Stomach (tissue), 9 donors: Measurements from ENCODE around the gene DLG4. TPM values are rescaled to one million over a fixed set of nuclear protein-coding genes. Genes with fewer than 3 reads are reported as not detected.
"Not testable (repeated sequence)": the region's sequence is repeated elsewhere in the genome, so short reads cannot be mapped to it uniquely, and the experiment has no call there.

ENCODE experiments used
- DNase-seq, 2 donors: peaks; one replicate each; pipeline versions ENCODE4 v3.0.0 to v3.0.0-alpha.2; 2013 to 2019
- H3K27ac ChIP-seq, 5 donors: fragments of 200-600 bp in 4 of 5; sonication (generic) in 4 of 5; one replicate each; pipeline ENCODE4 v1.5.1; 2013 to 2019; ENCODE audit warnings: mild to moderate bottlenecking in 1 of 5, moderate library complexity in 1 of 5
- H3K27me3 ChIP-seq, 3 donors: fragments of 200-600 bp; sonication (generic); one replicate each; pipeline ENCODE4 v1.5.1; 2017 to 2019; ENCODE audit warnings: mixed run types in 1 of 3
- H3K36me3 ChIP-seq, 4 donors: fragments of 200-600 bp; sonication (generic); 1 replicate in 3 of 4; 2 replicates in 1 of 4; pipeline ENCODE4 v1.5.1; 2016 to 2019
- H3K4me1 ChIP-seq, 4 donors: fragments of 200-600 bp; sonication (generic); one replicate each; pipeline ENCODE4 v1.5.1; 2016 to 2019
- H3K4me3 ChIP-seq, 4 donors: fragments of 200-600 bp; sonication (generic) in 3 of 4; one replicate each; pipeline ENCODE4 v1.5.1; 2016 to 2019; ENCODE audit warnings: mild to moderate bottlenecking in 1 of 4
- H3K9me3 ChIP-seq, 4 donors: fragments of 200-600 bp; sonication (generic); one replicate each; pipeline ENCODE4 v1.5.1; 2016 to 2019
- CTCF ChIP-seq, 7 experiments: fragments of 450-650 bp in 4 of 7; fragments of 200-600 bp in 3 of 7; sonication (generic) in 3 of 7; IDR thresholded peaks; one replicate each; pipeline ENCODE4 v1.5.1; 2016 to 2019; ENCODE audit warnings: antibody characterized with exemption in 7 of 7, control low read depth in 2 of 7, mild to moderate bottlenecking in 1 of 7
- EP300 ChIP-seq: sonication (generic); formaldehyde crosslinking; IDR thresholded peaks from one replicate; pipeline ENCODE4 v1.6.1; 2017; ENCODE audit warnings: antibody characterized with exemption
- POLR2A ChIP-seq, 4 donors: fragments of 450-650 bp; IDR thresholded peaks; one replicate each; pipeline ENCODE4 v1.6.1; 2016; ENCODE audit warnings: antibody characterized with exemption in 4 of 4, control low read depth in 2 of 4, mild to moderate bottlenecking in 1 of 4, moderate library complexity in 1 of 4
- POLR2AphosphoS5 ChIP-seq, 3 donors: sonication (generic); formaldehyde crosslinking; IDR thresholded peaks; one replicate each; pipeline ENCODE4 v1.6.1; 2016; ENCODE audit warnings: antibody characterized with exemption in 3 of 3
- WGBS, 5 donors: extraction: QIAGEN DNeasy Blood & Tissue Kit in 3 of 5; methylation state at CpG; one replicate each; pipeline versions ENCODE4 v1.1.5 to v1.1.7; 2013 to 2018; 5-methylcytosine and 5-hydroxymethylcytosine counted together
- intact Hi-C: fragments of 100-400 bp; cut with DNase I; formaldehyde crosslinking; loops from one replicate; pipeline ENCODE4 v1.15.1; 2023; ENCODE audit warnings: low total_unique reads
- polyA plus RNA-seq, 3 donors: library from polyadenylated mRNA; stranded (reverse); fragments of 200-250 nt; gene quantifications; one replicate each; pipeline ENCODE4 v1.2.3, GENCODE V29; 2013
- total RNA-seq, 5 donors: library from RNA; depleted of rRNA; stranded (reverse); fragments of >200 nt; gene quantifications; one replicate each; pipeline versions ENCODE4 v1.1.0 to v1.2.3, GENCODE V29; 2014 to 2016
- donor health status: healthy with polysubstance abuse.
- donor health status: Bipolar disorder and iron deficiency.
- donor health status: healthy.

Gene DLG4
- total and polyA plus RNA-seq, 8 donors = 3.2 to 26.3 (median 8.8) TPM

DNA sequence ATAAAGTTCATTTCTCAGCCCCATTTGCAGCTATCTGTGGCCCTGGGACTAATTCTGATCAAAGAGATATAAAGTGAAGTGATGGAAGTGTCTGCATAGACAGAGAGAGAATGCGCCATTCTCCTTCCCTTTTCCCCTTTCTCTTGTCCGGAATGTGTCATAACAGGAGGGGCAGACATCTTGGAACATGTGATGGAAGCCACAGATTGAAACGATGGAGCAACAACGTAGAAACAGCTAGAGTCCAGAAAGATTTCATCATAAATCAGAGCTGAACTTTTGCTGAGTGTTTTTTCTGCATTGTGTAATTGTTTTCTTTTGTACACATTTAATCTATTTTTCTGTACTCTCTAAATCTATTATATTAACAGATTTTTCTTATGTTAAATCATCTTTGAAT lies 51.8 kb downstream of the DLG4 start:
- Histone ChIP-seq H3K27ac (no peak overlapping the region), H3K4me1 (no peaks in the 10 kb centered on the region), H3K36me3 (no peaks in the 10 kb centered on the region), H3K9me3 (peaks cover 0 to 24% (median 14%) of the 10 kb centered on the region in 4 donors), H3K4me3 (no peak overlapping the region), H3K27me3 (peaks cover 0 to 20% (median 0%) of the 10 kb centered on the region in 3 donors)
- intact Hi-C loops = no loop called here
- DNase-seq = no peak
- TF ChIP-seq POLR2A (IDR thresholded peaks at IDR 0.05) (no peak), EP300 (no peak), POLR2AphosphoS5 (IDR thresholded peaks at IDR 0.05) (no peak), CTCF (IDR thresholded peaks at IDR 0.05) (no peak)
- WGBS, 5 donors = 68 to 89% (median 75%) methylated on average over 4 of the region's 4 CpGs

DNA sequence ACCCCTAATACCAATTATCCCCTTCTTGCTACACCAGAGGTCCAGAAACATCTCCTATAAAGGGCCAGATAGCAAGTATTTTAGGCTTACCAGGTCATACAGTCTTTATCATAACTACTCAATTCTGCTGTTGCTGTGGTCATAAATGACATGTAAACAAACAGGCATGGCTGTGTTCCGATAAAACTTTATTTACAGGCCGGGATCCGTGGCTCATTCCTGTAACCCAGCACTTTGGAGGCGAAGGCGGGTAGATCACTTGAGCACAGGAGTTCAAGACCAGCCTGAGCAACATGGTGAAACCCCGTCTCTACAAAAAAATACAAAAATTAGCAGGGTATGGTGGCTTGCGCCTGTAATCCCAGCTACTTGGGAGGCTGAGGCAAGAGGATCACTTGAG lies 52.8 kb downstream of the DLG4 start:
- TF ChIP-seq POLR2A (IDR thresholded peaks at IDR 0.05) (no peak), CTCF (IDR thresholded peaks at IDR 0.05) (no peak), EP300 (no peak), POLR2AphosphoS5 (IDR thresholded peaks at IDR 0.05) (no peak)
- Histone ChIP-seq H3K27ac (no peak overlapping the region), H3K36me3 (no peaks in the 10 kb centered on the region), H3K27me3 (peaks cover 0 to 15% (median 0%) of the 10 kb centered on the region in 3 donors), H3K9me3 (peaks cover 0 to 24% (median 14%) of the 10 kb centered on the region in 4 donors), H3K4me3 (no peak overlapping the region), H3K4me1 (no peaks in the 10 kb centered on the region)
- WGBS, 5 donors = 82 to 89% (median 88%) methylated on average over 7 of the region's 7 CpGs
- intact Hi-C loops = no loop called here
- DNase-seq = no peak

GRCh38 chr17:7159571-7159970 lies 60.1 kb downstream of the DLG4 start:
- WGBS, 5 donors = 43 to 63% (median 52%) methylated on average over 10 of the region's 10 CpGs

GRCh38 chr17:7158424-7158823 lies 61.2 kb downstream of the DLG4 start:
- H3K27ac ChIP-seq, H3K36me3 ChIP-seq, H3K4me1 ChIP-seq, intact Hi-C loops, H3K9me3 ChIP-seq, DNase-seq, H3K4me3 ChIP-seq: not testable (repeated sequence)
- H3K27me3 ChIP-seq = peaks cover 0 to 62% (median 0%) of the 10 kb centered on the region in 3 donors
- WGBS, 5 donors = 73 to 90% (median 84%) methylated on average over 10 of the region's 10 CpGs

More at GRCh38 chr17:7159571-7159970, 60.1 kb downstream of the DLG4 start:
- H3K27ac ChIP-seq, H3K36me3 ChIP-seq, H3K4me1 ChIP-seq, intact Hi-C loops, H3K4me3 ChIP-seq, H3K9me3 ChIP-seq, DNase-seq: not testable (repeated sequence)
- peaks cover 0 to 59% (median 0%) of the 10 kb centered on the region in 3 donors for H3K27me3 ChIP-seq

- Histone ChIP-seq H3K4me3 (no peak overlapping the region), H3K36me3 (no peaks in the 10 kb centered on the region), H3K27ac (no peak overlapping the region), H3K4me1 (no peaks in the 10 kb centered on the region), H3K9me3 (no peaks in the 10 kb centered on the region), H3K27me3 (peaks cover 0 to 57% (median 0%) of the 10 kb centered on the region in 3 donors)
- intact Hi-C loops = no loop called here
- WGBS, 5 donors = 50 to 67% (median 62%) methylated on average over 10 of the region's 10 CpGs
- no peak for TF ChIP-seq POLR2A (IDR thresholded peaks at IDR 0.05)
- no peak for TF ChIP-seq CTCF (IDR thresholded peaks at IDR 0.05)
- TF ChIP-seq EP300 = no peak
- no peak for TF ChIP-seq POLR2AphosphoS5 (IDR thresholded peaks at IDR 0.05)
- no peak for DNase-seq
These were observed 63.2 kb downstream of the DLG4 start for GRCh38 chr17:7156342-7156940.
